ENCODE results near the gene C1orf159. TPM values are rescaled to one million over a fixed set of nuclear protein-coding genes. Genes with fewer than 3 reads are reported as not detected.
"Not testable (repeated sequence)": the region's sequence is repeated elsewhere in the genome, so short reads cannot be mapped to it uniquely, and the experiment has no call there.

The C1orf159 gene
- total RNA-seq, 1 donor from 2014 or later: 11.8 TPM

DNA sequence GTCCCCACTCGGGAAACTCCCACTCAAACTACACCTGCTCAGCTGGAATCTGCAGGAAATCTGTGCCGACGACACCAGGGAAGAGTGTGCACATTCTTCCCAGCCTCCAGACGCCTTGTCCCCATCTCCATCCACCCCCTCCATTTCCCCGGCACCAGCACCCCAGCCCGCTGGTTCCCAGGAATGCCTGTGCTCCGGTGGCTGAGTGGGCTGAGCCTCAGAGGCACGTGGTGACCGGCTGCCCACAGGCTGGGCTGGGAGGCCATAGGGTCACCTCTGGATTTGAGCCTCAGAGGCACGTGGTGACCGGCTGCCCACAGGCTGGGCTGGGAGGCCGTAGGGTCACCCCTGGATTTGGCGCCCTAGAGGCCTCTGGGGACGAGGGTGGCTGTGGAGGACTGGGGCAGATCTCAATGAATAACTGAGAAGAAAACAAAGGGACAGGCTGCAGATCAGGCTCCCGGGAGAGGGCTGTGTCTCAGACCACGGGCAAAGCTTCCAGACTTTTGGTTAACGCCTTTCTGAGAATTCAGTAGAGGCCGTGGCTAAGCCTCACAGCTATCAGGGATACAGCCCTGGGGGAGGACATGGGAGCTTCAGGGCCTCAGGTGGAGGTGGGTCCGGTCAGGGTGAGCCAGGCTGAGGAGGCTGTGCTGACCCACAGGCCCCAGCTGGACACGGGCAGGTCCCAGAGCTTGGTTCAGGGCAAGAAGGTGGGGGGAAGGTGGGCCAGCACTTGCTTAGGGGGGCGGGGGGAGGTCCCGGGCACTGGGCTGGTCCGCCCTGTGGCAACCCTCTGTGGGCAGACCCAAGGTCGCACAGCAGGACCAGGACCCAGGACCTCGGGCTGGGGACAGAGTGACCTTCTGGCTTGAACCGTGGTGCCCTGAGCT, 40.5 kb upstream of the C1orf159 start:
- Histone ChIP-seq H3K27me3 (no peaks in the 10 kb centered on the region), H3K9me3 (no peaks in the 10 kb centered on the region), H3K36me3 (no peaks in the 10 kb centered on the region), H3K4me1 (peaks cover 18% of the 10 kb centered on the region), H3K27ac (no peak overlapping the region), H3K4me3 (no peak overlapping the region)
- TF ChIP-seq POLR2AphosphoS5 (IDR thresholded peaks at IDR 0.05; ENCODE audit: insufficient read depth in 1 of 2, low read depth in 1 of 2): no peak
- TF ChIP-seq, protein P1, sequence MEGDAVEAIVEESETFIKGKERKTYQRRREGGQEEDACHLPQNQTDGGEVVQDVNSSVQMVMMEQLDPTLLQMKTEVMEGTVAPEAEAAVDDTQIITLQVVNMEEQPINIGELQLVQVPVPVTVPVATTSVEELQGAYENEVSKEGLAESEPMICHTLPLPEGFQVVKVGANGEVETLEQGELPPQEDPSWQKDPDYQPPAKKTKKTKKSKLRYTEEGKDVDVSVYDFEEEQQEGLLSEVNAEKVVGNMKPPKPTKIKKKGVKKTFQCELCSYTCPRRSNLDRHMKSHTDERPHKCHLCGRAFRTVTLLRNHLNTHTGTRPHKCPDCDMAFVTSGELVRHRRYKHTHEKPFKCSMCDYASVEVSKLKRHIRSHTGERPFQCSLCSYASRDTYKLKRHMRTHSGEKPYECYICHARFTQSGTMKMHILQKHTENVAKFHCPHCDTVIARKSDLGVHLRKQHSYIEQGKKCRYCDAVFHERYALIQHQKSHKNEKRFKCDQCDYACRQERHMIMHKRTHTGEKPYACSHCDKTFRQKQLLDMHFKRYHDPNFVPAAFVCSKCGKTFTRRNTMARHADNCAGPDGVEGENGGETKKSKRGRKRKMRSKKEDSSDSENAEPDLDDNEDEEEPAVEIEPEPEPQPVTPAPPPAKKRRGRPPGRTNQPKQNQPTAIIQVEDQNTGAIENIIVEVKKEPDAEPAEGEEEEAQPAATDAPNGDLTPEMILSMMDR (IDR thresholded peaks at IDR 0.05): no peak
- no peak for TF ChIP-seq POLR2A (IDR thresholded peaks at IDR 0.05)
- no peak for DNase-seq (ENCODE audit: extremely low spot score in 2 of 2)
- intact Hi-C loops (cut with DNase I): no loop called here

DNA sequence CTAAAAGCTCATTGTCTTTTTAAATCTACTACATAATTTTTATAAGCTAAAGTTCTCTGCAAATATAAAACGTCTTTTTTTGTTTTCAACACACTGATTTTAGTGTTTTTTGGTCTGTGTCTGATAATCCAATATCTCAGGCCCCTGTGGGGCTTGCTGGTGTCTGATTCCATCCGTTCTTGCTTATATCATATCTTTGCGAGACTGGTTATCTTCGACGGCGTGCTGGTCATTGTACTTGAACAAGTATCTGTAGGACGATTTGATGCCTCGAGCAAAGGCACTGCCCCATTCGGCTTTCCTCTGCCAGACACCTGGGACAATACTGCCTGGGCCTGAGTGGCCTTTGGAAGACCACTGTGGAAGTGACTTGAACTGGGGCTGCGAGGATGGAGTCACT, 39.4 kb upstream of the C1orf159 start:
- H3K27ac ChIP-seq: no peak overlapping the region
- intact Hi-C loops (cut with DNase I): no loop called here

DNA sequence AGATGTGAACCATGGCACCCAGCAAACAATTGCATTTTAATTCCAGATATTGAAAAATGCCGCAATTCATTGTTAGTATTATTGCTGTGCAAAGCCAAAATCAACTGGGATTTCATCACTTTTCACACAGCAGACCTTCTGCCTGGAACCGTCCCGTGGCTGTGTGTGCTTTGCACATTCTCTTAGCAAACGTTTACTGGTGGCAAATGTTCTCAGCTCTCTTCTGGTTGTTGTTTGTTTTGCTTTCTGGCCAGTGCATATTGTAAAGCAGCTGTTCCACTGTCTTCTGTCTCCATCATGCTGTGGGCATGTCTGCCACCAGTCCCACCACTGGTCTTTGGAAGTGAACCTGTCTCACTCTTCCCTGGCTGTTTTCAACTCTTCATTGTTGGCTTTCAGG, 38.0 kb upstream of the C1orf159 start:
- no peak for TF ChIP-seq POLR2A (IDR thresholded peaks at IDR 0.05)
- TF ChIP-seq, protein P1 (IDR thresholded peaks at IDR 0.05): no peak
- Histone ChIP-seq H3K4me1 (peaks cover 21% of the 10 kb centered on the region), H3K27ac (no peak overlapping the region), H3K9me3 (no peaks in the 10 kb centered on the region), H3K27me3 (no peaks in the 10 kb centered on the region), H3K36me3 (no peaks in the 10 kb centered on the region), H3K4me3 (no peak overlapping the region)
- DNase-seq (ENCODE audit: extremely low spot score in 2 of 2): no peak
- intact Hi-C loops (cut with DNase I): no loop called here

More for the DNA sequence above, 39.4 kb upstream of the C1orf159 start:
- no peak for TF ChIP-seq POLR2AphosphoS5 (IDR thresholded peaks at IDR 0.05; ENCODE audit: insufficient read depth in 1 of 2, low read depth in 1 of 2)
- TF ChIP-seq, protein P1 (IDR thresholded peaks at IDR 0.05): no peak
- no peak for TF ChIP-seq POLR2A (IDR thresholded peaks at IDR 0.05)
- no peaks in the 10 kb centered on the region for H3K9me3 ChIP-seq
- no peaks in the 10 kb centered on the region for H3K27me3 ChIP-seq
- peaks cover 18% of the 10 kb centered on the region for H3K4me1 ChIP-seq
- no peak for DNase-seq (ENCODE audit: extremely low spot score in 2 of 2)
- H3K36me3 ChIP-seq: no peaks in the 10 kb centered on the region
- H3K4me3 ChIP-seq: no peak overlapping the region

GRCh38 chr1:1153215-1153614, 37.3 kb upstream of the C1orf159 start:
- H3K9me3 ChIP-seq; H3K27ac ChIP-seq; intact Hi-C loops (cut with DNase I); H3K27me3 ChIP-seq; DNase-seq (ENCODE audit: extremely low spot score in 2 of 2); H3K4me3 ChIP-seq; H3K36me3 ChIP-seq: not testable (repeated sequence)
- peaks cover 14% of the 10 kb centered on the region for H3K4me1 ChIP-seq

- not testable (repeated sequence) for H3K27ac ChIP-seq, H3K4me1 ChIP-seq
Measured at GRCh38 chr1:1152431-1152830, 36.5 kb upstream of the C1orf159 start.

GRCh38 chr1:1151306-1151705, 35.4 kb upstream of the C1orf159 start:
- Histone ChIP-seq H3K4me1 (peaks cover 7% of the 10 kb centered on the region), H3K36me3 (no peaks in the 10 kb centered on the region), H3K27me3 (no peaks in the 10 kb centered on the region), H3K4me3 (no peak overlapping the region), H3K27ac (no peak overlapping the region), H3K9me3 (no peaks in the 10 kb centered on the region)
- intact Hi-C loops (cut with DNase I): no loop called here
- TF ChIP-seq POLR2A (IDR thresholded peaks at IDR 0.05): no peak
- TF ChIP-seq, protein P1 (IDR thresholded peaks at IDR 0.05): no peak
- TF ChIP-seq POLR2AphosphoS5 (IDR thresholded peaks at IDR 0.05; ENCODE audit: insufficient read depth in 1 of 2, low read depth in 1 of 2): no peak
- DNase-seq (ENCODE audit: extremely low spot score in 2 of 2): no peak

More at GRCh38 chr1:1152431-1152830, 36.5 kb upstream of the C1orf159 start:
- H3K9me3 ChIP-seq; H3K4me3 ChIP-seq; H3K27me3 ChIP-seq; H3K36me3 ChIP-seq; DNase-seq (ENCODE audit: extremely low spot score in 2 of 2); intact Hi-C loops (cut with DNase I): not testable (repeated sequence)
